GM12891 (cell line): ENCODE data around the gene RFX2.

Source experiments
- POLR2A ChIP-seq: IDR thresholded peaks from 2 replicates; pipeline ENCODE4 v1.6.1; 2011; ENCODE audit warnings: low read depth, low read length, control low read depth
- SPI1 ChIP-seq: IDR thresholded peaks from 2 replicates; pipeline ENCODE4 v1.6.1; 2011; ENCODE audit warnings: low read depth, low read length, control low read depth
- TAF1 ChIP-seq: IDR thresholded peaks from 2 replicates; pipeline ENCODE4 v1.6.1; 2011; ENCODE audit warnings: low read depth, low read length, control low read depth

DNA sequence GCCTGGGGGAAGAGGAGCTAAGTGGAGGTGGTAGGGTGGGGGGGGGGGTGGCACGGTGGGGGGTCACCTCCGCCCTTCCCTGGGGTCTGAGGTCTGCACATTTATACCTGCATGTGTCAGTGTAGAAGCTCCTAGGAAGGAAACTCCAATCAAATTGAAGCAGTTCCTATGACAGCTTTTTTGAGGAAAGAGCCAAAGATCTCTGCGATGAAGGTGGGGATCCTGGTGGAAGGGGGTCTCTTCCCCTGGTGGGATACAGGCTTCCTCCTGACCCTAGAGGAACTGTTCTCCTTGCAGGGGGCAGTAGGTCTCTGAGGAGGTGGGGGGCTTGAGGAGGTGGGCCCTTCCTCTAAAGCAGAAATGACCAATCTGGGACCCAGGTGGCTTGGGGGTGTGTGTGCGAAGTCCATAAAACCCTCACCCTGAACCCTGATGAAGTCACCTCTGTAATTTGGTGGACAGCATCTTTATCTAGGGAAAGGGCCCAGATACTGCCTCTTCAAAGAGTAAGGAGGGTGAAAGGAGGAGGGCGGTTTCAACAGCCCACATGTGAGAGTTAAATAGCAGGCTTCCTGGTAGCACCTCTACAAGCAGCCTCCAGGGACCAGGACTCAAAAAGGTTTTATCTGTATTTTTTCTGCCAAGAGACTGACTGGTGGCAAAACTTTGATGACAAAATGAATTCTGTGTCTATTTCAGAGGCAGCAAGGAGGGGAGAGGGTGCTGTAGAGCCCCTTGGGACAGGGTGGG lies 145.3 kb downstream of the RFX2 start:
- TF ChIP-seq POLR2A (no peak), TAF1 (no peak), SPI1 (no peak)
